Measurements from ENCODE around the gene EVA1C.
"Not testable (repeated sequence)": the region's sequence is repeated elsewhere in the genome, so short reads cannot be mapped to it uniquely, and the experiment has no call there.

The EVA1C gene

DNA sequence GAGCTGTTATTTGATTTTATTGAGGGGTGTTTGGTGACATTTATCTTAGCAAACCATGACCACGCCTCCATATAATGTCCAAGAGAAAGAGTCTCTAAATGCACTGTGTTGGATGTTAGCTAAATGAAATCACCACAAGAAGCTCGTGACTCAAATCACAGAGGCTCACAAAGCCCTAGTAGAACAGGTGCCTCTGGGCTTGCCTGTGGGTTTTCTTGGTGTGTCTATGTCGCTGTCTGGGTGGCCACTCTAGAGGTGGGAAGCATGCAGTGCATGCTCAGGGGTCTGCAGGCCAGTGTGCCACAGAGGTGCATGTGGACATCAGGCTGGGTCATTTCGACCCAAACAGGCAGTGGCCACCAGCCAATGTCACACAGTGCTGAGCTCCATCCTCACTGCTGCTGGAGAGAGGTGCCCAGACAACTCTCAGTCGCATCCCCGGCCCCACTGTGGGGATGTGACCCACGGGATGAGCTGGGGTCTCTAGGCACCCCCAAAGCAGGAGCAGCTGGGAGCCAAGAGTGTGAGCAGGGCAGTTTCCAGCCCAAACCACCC lies 94.0 kb downstream of the EVA1C start:
- not testable (repeated sequence) for DNase-seq

GRCh38 chr21:32507342-32507919 lies 94.9 kb downstream of the EVA1C start:
- no peak for DNase-seq

- DNase-seq, result not testable (repeated sequence)
These were observed 95.5 kb downstream of the EVA1C start for GRCh38 chr21:32508036-32508435.

GRCh38 chr21:32508558-32508957 lies 96.1 kb downstream of the EVA1C start:
- DNase-seq, result no peak

GRCh38 chr21:32508975-32509374 lies 96.5 kb downstream of the EVA1C start:
- not testable (repeated sequence) for DNase-seq

DNA sequence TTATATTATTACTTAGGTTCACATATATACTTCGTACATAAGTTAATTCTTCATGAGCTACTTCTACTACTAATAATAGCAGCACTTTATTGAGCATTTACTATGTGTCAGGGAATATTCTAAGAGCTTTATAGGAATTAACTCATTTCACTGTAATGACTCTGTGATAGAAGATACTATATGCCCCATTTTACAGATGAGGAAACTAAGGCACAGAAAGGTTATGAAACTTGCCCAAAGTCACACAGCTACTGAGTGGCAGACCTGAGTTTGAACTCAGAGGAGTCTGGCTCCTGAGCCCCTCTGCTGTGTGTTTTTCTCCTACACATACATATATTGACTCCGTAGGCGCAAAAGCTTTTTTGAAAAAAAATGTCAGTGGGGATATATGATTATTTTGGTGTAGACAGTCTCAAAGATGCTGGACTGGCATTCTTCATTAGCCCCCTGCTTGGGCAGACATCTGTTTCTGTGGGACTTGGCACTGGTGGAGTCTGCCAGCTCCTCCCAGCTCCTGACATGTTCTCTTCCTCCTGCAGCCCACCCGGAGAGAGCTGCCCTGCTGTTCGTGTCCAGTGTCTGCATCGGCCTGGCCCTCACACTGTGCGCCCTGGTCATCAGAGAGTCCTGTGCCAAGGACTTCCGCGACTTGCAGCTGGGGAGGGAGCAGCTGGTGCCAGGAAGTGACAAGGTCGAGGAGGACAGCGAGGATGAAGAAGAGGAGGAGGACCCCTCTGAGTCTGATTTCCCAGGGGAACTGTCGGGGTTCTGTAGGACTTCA lies 102.0 kb downstream of the EVA1C start:
- DNase-seq, result no peak

- no peak for DNase-seq
These were observed 103.4 kb downstream of the EVA1C start for GRCh38 chr21:32515874-32516273.

GRCh38 chr21:32516756-32517649 lies 104.5 kb downstream of the EVA1C start:
- no peak for DNase-seq

- no peak for DNase-seq
These were observed 107.7 kb downstream of the EVA1C start for GRCh38 chr21:32519945-32520874.

- no peak for DNase-seq
These were observed 108.6 kb downstream of the EVA1C start for GRCh38 chr21:32520875-32521735.

DNA sequence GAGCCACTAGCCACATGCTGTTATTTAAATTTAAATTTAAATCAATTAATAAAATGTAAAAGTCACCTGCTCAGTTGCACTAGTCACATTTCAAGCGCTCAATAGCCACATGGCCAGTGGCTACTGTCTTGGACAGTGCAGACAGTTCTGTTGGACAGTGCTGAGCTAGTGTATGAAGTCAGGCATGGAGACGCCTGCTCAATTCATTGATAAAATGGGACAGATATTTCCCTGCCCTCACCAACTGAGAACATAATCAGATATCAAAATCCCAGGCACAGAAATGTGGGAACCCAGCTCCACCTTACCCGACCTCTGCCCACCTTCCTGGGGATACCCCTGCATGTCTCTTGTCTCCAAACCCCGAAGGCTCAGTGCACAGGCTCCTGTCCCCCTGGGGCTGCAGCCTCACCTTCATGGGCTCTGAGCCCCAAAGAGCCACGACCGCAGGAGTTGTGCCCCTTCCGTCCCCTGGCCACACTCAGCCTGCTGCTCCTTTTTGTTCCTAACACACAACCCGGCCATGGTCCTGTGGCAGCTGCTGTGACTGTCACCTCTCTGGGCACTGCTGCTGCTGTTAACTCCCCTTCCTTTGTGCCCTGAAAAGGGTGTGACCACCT lies 109.3 kb downstream of the EVA1C start:
- DNase-seq, result no peak

DNA sequence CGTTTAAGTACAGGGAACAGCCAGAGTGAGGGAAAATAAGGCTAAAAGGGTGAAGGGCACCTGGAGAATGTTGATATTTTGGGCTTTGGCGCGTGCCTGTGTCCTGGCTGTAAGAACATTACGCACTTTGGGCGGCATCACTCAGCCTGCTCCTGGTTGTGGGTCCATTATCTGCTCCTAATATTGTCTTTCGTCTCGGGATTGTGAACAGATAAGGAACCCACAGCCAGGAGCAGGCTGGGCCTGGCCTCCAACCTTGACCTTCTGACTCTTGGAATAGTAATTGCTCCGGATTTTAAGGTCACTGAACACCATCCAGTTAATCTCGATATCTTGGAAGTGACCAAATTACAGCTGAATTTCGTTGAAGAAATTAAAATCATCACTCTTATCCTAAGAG lies 111.0 kb downstream of the EVA1C start:
- no peak for DNase-seq

GRCh38 chr21:32523988-32524719 lies 111.6 kb downstream of the EVA1C start:
- DNase-seq, result no peak

DNA sequence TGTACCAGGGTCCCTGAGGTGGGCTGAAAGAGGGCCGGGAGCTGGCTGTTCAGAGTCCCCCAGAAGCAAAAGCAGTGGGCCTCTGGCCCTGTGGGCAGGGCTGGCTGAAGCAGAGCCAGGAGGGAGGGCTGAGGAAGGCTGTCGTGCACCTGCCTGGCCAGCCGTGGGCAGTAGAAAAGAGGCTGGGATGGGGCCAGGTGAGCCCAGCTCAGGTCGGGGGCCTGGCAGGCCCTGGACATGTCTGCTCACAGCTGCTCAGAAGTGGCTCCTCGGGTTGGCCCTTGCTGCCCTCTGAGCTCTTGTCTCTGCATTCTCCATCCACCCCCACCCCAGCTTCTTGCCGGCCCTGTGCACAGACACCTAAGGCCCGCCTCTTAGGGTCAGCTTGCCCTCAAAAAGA lies 112.8 kb downstream of the EVA1C start:
- no peak for DNase-seq

DNA sequence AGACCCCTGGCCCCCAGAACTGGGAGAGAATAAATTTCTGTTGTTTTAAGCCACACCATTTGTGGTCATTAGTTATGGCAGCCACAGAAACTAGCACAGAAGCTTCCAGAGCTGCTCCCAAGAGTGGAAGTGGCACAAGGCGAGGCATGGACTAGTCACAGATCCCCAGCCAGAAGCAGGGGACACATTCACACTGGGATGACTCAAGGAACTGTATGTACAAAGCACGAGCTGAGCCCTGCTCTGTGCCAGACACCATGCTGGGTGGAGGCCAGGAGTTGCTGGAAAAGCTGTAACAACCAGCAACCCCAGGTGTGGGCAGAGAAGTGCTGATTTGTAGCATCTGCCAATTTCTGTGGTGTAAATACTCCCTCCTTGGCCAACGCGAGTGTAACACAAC lies 117.2 kb downstream of the EVA1C start:
- no peak for DNase-seq

GRCh38 chr21:32530809-32531208 lies 118.3 kb downstream of the EVA1C start:
- DNase-seq, result not testable (repeated sequence)

- DNase-seq, result not testable (repeated sequence)
These were observed 119.1 kb downstream of the EVA1C start for GRCh38 chr21:32531561-32531960.

GRCh38 chr21:32532636-32533035 lies 120.1 kb downstream of the EVA1C start:
- no peak for DNase-seq

DNA sequence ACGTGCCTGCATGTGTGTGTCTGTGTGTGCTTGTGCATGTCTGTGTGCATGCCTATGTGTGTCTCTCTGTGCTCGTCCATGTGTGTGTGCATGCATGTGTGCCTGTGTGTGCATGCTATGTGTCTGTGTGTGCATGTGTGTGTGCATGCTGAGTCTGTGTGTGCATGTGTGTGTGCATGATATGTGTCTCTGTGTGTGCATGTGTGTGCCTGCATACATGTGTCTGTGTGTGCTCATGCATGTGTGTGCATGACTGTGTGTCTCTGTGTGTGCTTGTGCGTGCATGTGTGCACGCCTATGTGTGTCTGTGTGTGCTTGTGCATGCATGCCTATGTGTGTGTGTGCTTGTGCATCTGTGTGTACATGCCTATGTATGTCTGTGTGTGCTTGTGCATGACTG lies 120.5 kb downstream of the EVA1C start:
- DNase-seq, result no peak

DNA sequence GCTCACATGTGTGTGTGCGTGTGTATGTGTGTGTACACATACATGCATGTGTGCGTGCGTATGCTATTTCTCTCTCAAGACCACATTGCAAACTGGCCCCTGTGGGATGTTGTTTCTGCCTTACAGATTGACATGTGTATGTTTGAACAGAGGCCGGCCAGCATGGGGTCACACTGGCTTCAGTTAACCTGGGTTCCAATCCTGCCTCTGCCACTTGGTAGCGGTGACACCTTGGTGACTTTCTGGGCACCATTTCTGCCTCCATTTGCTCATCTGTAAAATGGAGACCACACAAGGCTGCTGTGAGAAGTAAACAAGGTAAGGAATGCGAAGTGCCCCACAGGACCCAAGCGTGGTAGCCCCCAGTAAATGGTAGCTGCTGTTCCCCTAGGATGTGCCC lies 121.1 kb downstream of the EVA1C start:
- no peak for DNase-seq

Measured in NCI-H82 (cell line).